Measurements from ENCODE around the gene TRRAP.

The TRRAP gene

GRCh38 chr7:98968621-98969020 is 90.3 kb downstream of the TRRAP start:
- CTCF ChIA-PET = no interaction called here
- no peak overlapping the region for H3K27ac ChIP-seq (ENCODE audit: extremely low read depth, low read depth, low read length)
- no peak overlapping the region for H3K4me3 ChIP-seq (ENCODE audit: low read depth, low read length)
- no peaks in the 10 kb centered on the region for H3K4me1 ChIP-seq (ENCODE audit: control insufficient read depth, insufficient read depth, low read length)
- POLR2A ChIA-PET = no interaction called here
- TF ChIP-seq ZNF610 (tag by site-specific recombination; IDR thresholded peaks at IDR 0.05; ENCODE audit: borderline replicate concordance) (no peak), ZNF221 (tag by site-specific recombination; IDR thresholded peaks at IDR 0.05; ENCODE audit: borderline replicate concordance) (no peak), TCF7L2 (IDR thresholded peaks at IDR 0.05; ENCODE audit: borderline replicate concordance, low read depth, low read length) (no peak), ZNF121 (tag by site-specific recombination; IDR thresholded peaks at IDR 0.05) (no peak)
- H3K36me3 ChIP-seq (ENCODE audit: control insufficient read depth in 2 of 2, insufficient read depth in 1 of 2, low read length in 2 of 2) = peaks cover 45 to 97% of the 10 kb centered on the region in 2 experiments
- H3K9me3 ChIP-seq (ENCODE audit: control insufficient read depth, insufficient read depth, low read depth, low read length) = no peaks in the 10 kb centered on the region

GRCh38 chr7:98969386-98969785 is 91.1 kb downstream of the TRRAP start:
- ChIA-PET CTCF (no interaction called here), POLR2A (interaction anchor here (0.7 kb wide), 1 partner anchor 185 kb away, joined by 3 read pairs; no protein-coding TSS in a partner anchor)

More at GRCh38 chr7:98969386-98969785, 91.1 kb downstream of the TRRAP start:
- Histone ChIP-seq H3K9me3 (ENCODE audit: control insufficient read depth, insufficient read depth, low read depth, low read length) (no peaks in the 10 kb centered on the region), H3K27ac (ENCODE audit: extremely low read depth, low read depth, low read length) (no peak overlapping the region), H3K4me3 (ENCODE audit: low read depth, low read length) (no peak overlapping the region), H3K36me3 (ENCODE audit: control insufficient read depth in 2 of 2, insufficient read depth in 1 of 2, low read length in 2 of 2) (peaks cover 47 to 98% of the 10 kb centered on the region in 2 experiments), H3K4me1 (ENCODE audit: control insufficient read depth, insufficient read depth, low read length) (no peaks in the 10 kb centered on the region)
- TF ChIP-seq SP3 (tag by site-specific recombination; IDR thresholded peaks at IDR 0.05) (no peak), ZNF24 (tag by site-specific recombination; IDR thresholded peaks at IDR 0.05) (no peak), PRDM2 (tag by site-specific recombination; IDR thresholded peaks at IDR 0.05; ENCODE audit: borderline replicate concordance) (no peak), ZNF768 (tag by site-specific recombination; IDR thresholded peaks at IDR 0.05) (no peak), ZNF311 (tag by site-specific recombination; IDR thresholded peaks at IDR 0.05; ENCODE audit: borderline replicate concordance) (no peak), CTCF (tag by site-specific recombination; IDR thresholded peaks at IDR 0.05) (no peak), ZNF121 (tag by site-specific recombination; IDR thresholded peaks at IDR 0.05) (no peak), ZNF404 (tag by site-specific recombination; IDR thresholded peaks at IDR 0.05) (no peak), ZNF18 (tag by site-specific recombination; IDR thresholded peaks at IDR 0.05) (no peak), ZIC2 (tag by site-specific recombination; IDR thresholded peaks at IDR 0.05) (no peak), BCL6B (tag by site-specific recombination; IDR thresholded peaks at IDR 0.05) (no peak), ZNF202 (tag by site-specific recombination; IDR thresholded peaks at IDR 0.05; ENCODE audit: borderline replicate concordance) (no peak), ZNF521 (tag by site-specific recombination; IDR thresholded peaks at IDR 0.05) (no peak), ZNF175 (tag by site-specific recombination; IDR thresholded peaks at IDR 0.05) (no peak), ZNF274 (IDR thresholded peaks at IDR 0.05; ENCODE audit: low read length) (no peak), ZNF274 (tag by site-specific recombination; IDR thresholded peaks at IDR 0.05; ENCODE audit: borderline replicate concordance) (no peak), ZNF140 (tag by site-specific recombination; IDR thresholded peaks at IDR 0.05) (no peak), BCL11A (tag by site-specific recombination; IDR thresholded peaks at IDR 0.05; ENCODE audit: low read depth) (no peak), ZSCAN30 (tag by site-specific recombination; IDR thresholded peaks at IDR 0.05) (no peak), ZNF2 (tag by site-specific recombination; IDR thresholded peaks at IDR 0.05) (no peak), ZNF777 (tag by site-specific recombination; IDR thresholded peaks at IDR 0.05; ENCODE audit: borderline replicate concordance) (no peak)

All from HEK293 (cell line).